Fibroblast of skin of abdomen (primary cell): ENCODE measurements around the gene FAM181A.
A peak's percentile ranks its signal among the peaks of the same experiment; 100 is the strongest.

Source experiments
- DNase-seq: peaks from one replicate; pipeline ENCODE4 v3.0.0-alpha.2; 2013

Gene FAM181A

DNA sequence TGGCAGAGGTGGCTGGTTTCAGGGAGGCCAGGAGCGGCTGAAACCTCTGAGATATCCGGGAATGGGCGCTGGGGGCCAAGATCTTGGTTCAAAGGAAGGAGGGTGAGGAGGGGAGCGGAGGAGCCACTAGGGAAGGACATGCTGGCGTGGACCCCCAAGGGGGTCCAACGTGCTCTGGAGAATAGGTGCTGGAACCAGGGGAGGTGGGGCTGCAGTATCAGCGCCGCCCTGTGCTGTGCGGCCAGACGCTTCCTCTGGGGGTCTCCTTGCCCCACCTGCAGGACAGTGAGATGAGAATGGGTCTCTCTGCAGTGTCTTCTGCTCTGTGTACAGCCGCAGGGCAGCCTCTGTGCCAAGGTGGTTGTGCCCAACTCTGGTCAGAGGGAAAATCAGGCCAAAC lies 2.5 kb downstream of the FAM181A start:
- DNase-seq = no peak

DNA sequence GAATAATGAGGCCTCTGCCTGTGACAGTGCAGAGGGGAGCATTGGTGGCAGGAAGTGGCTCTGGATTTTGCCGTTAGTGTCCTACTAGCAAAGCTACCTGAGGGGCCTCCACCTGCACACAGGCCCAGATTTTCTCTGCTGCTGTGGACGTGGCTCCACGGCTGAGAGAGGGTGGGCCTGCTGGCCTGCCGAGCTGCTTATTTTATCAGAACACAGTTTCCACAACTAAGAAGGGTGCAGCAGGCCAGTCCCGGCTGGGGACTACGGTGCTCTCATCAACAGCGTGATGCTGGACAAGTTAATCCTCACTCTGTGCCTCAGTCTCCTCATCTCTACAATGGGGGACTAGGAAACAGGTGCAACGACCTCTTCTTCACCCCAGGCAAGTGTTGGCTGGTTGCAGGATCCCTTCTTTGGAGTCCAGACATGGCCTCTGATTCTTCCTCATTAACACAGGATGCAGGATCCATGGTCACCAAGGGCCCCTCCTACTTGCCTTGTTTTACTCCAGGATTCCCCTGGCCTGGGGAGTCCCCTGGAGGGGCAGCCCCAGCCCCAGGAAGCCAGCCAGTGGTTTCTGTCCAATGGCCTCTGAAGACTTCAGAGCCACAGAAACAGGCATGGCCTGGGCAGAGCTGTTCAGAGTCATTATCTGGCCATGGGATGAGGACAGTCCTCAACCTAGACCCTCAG lies 3.3 kb downstream of the FAM181A start:
- DNase-seq = no peak

DNA sequence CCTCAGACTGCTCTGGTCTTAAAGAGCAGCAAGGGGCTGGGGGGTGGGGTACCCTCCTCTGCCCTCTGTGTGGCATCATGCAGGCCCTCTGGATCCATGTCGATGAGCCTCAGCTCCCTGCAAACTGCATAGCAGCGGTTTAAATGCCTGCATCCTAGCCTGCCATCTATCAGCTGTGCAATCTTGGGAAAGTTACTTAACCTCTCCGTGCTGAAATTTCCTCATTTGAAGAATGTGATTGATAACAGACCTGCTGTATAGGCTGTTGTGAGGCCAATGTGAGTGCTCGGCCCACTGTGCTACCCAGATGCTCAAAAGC lies 3.8 kb downstream of the FAM181A start:
- no peak for DNase-seq

DNA sequence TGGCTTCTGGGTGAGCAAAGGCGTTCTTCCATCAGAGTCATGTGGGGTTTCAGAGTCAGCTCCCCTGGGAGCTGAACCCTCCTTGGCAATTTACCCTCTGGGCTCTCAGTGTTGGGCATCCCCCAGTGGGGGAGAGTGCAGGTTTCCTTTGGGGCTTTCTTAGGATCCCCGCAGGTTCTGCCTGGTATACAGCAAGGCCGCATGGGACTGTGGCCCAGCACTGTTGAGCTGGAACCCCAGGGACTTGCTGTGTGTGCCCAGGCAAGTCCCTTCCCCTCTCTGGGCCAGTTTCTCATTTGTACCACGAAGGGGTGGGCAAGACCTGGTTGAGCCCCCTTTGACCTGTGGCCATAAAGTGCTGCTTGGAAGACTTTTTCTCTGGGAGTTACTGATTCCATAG lies 5.5 kb downstream of the FAM181A start:
- no peak for DNase-seq

DNA sequence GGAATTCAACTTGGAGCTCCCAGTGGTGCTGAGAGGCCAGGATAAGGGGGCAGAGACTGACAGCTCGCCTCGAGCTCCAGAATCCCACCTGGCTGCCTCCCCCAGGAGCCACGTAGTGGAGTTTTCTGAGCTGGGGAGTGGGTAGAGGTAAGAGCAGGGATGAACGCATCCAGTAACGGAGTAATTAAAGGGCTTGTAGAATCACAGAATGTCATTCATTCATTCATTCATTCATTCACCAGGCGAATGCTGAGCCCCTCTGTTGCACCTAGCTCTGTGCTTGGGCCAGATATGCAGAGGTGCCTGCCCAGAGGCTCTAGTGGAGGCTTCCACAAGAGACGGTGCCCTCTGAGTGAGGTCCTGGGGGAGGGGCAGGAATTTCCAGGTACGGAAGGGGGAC lies 8.1 kb downstream of the FAM181A start:
- no peak for DNase-seq

DNA sequence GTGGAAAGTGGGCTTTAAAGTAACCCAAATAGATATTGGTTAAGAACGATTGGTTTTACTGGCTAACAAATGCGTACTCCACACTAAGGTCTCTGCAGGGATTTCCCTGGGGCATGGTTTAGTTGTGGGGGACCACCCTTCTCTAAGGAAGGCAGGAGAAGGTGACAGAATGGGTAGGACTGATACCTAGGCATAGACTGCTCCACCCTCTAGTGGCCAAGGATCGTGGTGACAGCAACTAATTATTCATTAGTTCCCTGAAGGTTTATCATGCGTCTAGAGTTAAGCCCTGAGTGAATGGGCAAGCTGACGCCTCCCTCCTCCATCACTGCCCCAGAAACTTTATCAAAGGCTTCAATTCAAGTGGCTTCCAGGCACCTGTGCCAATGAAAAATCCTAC lies 9.1 kb downstream of the FAM181A start:
- DNase-seq = no peak

DNA sequence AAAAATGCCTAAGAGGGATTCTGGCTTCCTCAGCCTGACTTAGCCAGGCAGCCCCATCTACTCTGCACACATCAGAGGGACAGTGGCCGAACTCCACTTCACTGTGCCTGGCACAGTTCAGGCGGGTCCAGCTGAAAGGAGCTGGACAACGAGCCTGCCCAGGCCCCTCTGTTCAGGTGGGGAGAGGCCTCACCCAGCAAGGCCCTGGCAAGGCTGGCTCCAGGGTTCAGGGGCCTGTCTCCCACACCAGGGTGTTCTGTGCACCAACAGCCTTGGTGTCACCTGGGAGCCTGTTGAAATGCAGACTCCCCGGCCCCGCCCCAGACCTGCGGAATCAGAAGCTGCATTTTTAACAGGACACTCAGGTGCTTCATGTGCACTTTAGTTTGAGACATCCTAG lies 9.8 kb downstream of the FAM181A start:
- DNase-seq = no peak

DNA sequence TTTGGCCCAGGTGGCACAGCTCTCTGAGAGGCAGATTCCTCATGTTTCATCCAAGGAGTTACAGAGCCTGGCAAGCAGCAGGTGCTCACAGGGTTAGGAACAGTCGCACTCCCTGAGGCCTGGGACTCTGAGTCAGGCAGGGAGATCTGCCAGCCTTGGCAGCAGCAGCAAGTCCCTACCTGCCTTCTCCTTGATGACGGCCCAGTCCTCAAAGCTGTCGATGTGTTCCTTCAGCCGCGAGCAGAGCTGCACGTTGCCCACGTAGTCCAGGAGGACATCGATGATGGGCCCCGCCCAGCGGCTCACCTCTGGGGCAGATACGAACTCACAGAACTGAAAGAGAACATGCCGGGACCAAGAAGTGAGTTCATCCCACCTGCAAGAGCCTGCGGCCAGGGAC lies 10.4 kb downstream of the FAM181A start:
- DNase-seq = no peak

DNA sequence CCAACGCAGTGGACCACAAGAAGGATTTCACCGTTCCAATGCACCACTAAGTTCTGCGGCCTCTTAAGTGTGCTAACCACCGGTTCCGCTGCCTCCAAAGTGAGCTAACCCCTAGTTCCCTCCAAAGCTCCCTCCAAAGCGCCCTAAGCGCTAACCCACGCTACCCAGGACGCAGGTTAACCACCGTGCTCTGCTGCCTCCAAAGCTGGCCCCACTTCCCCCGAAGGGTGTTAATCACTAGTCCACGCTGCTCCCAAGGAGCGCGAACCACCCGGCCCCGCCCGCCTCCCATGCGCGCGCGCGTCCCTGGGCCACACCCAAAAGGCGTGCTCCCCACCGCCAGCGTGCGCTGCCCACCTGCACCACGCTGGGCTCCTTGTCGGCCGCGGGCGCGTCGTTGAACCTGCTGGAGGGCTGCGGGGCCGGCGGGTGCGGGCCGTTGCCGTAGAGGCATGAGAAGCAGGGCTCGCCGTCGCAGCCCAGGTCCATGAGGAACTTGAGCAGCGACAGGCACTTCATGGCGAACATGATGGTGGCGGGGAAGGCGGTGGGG lies 11.7 kb downstream of the FAM181A start:
- no peak for DNase-seq

DNA sequence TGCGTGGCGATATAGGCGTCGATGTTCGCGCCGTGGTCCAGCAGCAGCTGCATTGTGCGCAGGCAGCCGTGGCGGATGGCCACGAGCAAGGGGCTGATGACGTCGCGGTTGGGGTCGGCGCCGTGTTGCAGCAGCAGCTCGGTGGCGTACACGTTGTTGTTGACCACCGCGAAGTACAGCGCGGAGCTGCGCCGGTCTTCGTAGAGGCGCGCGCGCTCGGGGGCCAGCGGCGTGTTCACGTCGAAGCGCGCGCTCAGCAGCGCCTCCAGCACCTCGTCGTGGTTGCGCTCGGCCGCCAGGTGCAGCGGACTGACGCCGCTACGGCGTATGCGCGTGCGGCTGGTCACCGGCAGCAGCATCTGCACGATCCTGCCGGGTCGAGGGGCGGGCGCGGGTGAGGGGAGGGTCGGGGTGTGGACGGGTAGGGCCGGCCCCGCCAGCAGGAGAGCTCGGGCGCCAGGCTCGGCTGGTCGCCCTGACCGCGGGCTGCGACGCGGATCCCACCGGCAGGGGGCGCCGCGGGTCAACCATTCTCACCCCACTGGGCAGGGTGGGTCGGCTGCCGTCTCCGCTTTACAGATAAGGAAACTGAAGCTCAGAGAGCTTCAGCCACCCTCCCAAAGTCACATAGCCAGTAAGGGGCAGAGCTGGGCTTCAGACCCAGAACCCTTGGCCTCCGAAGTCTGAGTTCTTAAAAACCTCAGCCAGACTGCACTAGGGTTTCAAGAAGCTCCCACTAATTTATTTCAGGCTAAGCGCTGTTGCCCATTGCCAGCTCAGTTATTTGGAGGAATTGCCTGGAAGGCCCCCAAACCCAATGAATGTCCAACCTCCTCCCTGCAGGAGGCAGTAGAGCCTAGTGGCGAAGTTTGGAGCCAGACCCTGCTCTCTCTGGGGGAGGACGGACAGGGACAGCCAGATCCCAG lies 12.4 kb downstream of the FAM181A start:
- DNase-seq = peak; percentile 57

DNA sequence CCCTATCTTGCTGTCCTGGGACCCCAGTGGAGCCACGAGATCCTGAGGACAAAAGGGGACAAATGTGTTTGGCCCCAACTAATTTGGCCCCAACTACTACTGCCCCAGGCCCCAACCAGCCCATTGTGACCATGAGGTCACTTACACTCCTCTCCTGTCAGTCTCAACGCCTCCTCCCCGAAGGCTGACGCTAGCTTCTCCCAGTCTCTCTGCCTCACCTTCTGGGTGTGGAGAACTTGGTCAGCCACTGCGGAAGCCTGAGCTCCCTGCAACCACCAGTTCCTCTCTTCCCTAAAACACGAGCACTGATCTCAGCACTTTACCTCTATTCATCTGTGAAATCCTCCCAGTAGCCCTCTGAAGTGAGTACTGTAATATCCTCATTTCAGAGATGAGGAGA lies 13.3 kb downstream of the FAM181A start:
- DNase-seq = no peak

DNA sequence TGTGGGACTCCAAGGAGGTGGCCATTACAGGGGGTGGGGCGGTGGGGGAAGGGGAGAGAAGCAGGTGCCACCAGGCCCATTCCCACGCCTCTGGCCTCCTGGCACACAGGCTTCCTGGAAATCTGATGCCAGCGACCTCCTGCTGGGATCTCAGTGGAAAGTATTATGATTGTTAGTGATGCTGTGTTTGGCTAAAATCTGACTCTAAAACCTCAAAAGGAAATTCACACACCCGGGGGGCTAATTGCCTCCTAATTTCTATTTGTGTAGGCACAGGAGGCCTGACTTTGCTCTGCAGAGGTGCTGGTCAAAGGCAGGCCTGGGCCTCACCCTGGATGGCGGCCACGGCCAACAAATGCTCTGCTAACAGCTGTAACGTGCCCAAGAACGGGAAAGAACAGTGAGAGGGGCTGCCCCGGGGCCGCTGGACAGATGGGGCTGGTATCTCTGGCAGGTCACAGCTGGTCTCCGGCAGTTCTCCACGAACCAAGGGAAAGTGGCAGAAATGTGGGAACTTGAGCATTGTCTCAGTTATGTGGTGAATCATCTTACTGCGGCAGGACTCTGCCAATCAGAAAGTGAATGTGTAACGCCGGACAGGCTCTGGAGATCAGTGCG lies 14.3 kb downstream of the FAM181A start:
- DNase-seq = peak; percentile 29

DNA sequence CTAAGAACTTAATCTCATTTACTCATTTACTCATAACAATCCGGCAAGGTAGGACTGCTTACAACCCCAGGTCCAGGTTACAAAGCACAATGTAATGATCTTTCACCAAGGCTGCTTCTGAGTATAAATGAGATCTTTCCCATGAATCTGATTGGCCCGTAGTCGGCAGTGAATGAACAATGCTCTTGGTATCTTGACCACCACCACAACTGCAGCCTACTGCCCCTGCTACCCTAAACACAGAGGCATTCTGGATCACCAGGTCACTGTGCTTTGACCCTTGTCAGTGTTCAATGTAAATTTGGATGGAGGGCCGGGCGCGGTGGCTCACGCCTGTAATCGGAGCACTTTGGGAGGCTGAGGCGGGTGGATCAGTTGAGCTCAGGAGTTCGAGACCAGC lies 15.9 kb downstream of the FAM181A start:
- DNase-seq = no peak

DNA sequence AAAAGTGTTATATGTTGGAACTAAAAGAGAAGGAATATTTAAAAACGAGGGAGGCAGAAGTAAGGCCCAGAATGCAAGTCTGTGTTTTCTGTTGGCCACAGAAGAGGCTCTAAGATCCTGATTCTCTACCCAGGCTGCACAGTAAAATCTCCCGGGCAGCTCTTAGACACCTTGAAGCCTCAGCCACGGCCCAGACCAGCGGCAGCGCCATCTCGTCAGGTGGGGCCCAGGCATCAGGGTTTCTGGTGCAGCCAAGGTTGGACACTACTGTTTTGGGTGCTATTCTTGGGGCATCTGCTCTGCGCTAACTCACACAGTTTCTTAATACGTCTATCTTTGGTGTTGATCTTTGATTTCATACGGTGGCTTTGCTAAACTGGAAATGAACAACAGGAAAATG lies 16.8 kb downstream of the FAM181A start:
- no peak for DNase-seq

DNA sequence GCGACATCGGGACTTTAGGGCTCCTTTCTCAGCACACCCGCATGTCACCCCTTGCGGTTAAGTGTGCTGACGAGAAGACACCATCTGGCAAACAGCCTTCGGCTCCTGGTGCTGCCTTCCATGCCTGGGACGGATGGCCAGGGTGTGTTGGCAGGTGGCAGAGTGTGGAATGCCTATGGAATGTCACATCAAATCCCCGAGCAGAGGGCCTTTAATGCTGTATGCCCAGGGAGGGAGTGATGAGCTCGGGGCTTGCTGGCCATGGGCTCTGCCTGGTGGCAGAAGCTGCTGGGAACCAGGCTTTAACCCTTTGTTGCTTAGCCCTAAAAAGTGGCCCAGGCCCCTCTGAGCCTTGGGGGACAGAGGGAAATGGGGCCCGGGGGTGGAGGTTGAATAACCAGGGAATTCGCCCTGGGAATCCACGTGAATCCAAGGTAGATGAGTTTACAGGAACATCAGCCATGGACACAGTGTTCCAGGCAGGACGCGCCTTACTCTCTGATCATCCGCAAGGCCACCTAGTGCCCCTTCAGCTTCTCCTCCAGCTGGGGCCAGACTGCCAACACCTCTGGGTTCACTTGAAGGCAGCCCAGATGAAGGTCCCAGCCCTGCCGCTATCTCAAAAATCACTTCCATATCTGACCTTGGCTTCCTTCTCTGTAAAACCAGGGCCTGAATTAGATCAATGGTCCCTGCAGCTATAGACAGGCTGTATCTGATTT lies 17.4 kb downstream of the FAM181A start:
- no peak for DNase-seq

DNA sequence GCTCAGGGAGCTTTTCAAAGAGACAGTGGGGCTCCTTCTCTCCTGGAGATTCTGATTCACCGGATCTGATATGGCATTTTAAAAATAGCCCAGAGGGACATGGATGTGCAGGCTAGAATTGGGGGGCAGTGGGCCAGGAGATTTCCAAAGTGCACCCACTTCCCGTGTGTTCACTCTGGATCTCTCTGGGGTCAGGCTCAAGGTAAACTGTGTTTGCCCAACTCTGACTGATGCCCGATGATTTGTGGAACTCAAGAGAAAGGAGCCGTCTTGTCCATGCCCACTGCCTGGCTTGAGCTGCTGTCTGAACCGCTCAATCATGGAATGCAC lies 17.9 kb downstream of the FAM181A start:
- no peak for DNase-seq

DNA sequence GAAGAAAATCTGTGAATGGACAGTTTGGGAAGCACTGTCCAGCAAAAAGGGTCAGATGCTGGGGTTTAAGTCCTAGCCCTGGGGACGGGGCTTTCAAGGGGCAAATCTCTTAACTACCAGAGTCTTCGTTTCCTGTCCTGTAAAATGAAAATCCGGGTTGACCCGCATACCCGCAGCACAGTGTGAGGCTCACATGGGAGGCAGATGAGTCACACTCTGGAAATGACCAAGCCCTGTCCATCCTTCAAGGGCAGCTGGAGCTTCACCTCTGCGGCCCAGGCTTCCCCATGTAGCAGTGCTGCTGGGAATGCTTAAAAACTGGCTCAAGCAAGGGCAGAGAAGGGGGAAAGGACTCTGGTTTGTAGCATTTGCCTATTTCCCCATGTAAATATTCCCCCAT lies 19.0 kb downstream of the FAM181A start:
- DNase-seq = no peak

DNA sequence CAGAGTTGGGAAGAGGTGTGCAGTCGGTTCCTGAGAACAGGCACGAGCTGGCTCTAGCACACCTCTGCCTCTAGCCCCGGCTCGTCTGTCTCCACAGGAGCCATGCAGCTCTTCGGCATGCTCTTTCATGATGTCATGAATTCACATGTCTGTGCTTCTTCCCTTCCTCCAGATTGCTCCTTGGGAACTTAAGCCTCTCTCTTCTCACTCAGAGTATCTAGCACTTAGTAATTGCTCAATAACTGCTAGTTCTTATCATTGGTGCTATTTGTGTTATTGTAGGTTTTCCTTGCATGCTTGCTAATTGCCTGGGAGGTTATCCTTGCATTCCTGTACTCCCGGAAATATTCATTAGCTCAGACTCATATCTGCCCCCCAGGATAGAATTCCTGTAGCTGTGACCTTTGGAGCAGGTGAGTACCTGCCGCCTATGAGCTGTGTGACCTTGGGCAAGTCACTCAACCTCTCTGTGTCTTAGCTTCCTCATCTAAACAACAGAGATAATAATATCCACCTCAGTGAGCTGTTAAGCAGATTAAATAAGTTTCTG lies 19.5 kb downstream of the FAM181A start:
- DNase-seq = no peak

DNA sequence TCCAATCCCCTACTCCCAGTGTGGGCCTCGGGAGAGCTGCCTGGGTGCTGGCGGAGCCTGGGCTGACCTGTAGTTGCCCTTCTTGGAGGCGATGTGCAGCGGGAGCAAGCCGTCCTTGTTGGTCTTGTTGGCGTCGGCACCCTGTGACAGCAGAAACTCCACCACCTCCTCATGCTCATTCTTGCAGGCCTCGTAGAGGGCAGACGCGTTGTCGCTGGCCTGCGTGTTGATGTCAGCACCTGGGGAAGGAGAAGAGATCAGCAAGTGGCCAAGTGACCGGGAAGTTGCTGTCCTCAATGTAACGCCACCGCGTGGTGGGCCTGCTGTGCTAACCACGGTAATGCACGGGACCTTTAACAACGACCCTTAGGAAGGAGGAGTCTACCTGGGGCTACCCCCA lies 20.1 kb downstream of the FAM181A start:
- DNase-seq = no peak

DNA sequence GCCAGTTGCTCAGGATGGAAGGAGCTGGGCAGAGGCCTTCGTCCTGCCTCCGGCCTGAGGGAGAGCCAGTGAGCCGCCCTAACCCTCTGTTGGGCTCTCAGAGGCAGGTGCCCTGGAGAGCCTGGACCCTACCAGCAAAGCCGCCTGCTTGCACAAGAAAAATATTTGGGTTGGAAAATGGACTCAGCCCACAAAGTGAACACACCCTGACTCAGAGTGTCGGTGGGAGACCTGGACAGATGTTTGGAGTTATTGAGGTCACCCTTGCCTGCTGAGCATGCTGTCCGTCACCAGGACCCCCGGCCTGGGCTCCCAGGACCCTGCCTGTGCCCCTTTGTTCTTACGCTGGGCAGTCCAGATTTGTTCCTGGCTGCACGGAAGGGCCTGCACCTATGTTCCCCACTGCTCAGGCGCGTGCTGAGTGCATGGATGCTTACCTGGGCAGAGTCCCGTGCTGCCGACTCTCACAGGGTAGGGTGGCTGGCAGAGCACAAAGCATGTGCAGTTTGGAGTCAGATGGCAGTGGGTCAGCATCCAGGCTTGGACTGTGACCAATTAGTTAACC lies 22.4 kb downstream of the FAM181A start:
- no peak for DNase-seq

DNA sequence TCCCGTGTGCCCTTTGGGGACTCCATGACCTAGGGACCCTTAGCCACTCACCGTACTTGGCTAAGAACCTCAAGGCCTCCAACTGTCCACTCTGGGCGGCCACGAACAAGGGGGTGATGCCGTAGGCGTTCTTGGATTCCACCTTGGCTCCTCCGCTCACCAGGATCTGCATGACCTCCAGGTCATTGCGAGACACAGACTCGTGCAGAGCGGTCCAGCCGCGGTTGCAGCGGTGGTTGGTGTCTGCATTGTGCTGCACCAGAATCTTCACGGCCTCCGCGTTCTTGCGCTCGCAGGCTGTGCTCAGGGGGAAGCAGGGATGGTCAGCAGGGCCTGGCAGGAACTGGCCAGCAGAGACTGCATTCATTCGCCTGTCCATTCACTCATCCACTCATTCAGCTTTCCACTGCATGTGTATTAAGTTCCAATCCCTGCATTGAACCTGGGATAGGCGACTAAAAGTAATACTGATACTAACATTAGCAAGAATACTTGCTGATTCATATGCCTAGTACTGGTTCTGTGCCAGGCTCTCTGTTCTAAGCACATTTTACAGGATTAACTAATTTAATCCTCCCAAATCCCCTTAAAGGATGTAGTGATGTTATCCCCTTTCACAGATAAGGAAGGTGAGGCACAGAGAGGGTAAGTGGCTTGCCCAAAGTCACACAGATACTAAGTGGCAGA lies 23.9 kb downstream of the FAM181A start:
- DNase-seq = no peak
